Superior temporal gyrus (tissue), 1 donor: ENCODE data around the gene RFTN2.
"Not testable (repeated sequence)": the region's sequence is repeated elsewhere in the genome, so short reads cannot be mapped to it uniquely, and the experiment has no call there.

Experiments
- DNase-seq: peaks from one replicate; pipeline ENCODE4 v3.0.0-alpha.2; 2016; ENCODE audit errors: extremely low spot score

Gene RFTN2

GRCh38 chr2:197604117-197604860, 71.1 kb downstream of the RFTN2 start:
- DNase-seq: no peak

GRCh38 chr2:197601726-197602125, 73.7 kb downstream of the RFTN2 start:
- no peak for DNase-seq

GRCh38 chr2:197600306-197600705, 75.1 kb downstream of the RFTN2 start:
- no peak for DNase-seq

GRCh38 chr2:197599285-197599965, 76.0 kb downstream of the RFTN2 start:
- no peak for DNase-seq

- no peak for DNase-seq
Measured at GRCh38 chr2:197598450-197598849, 76.9 kb downstream of the RFTN2 start.

GRCh38 chr2:197597166-197597565, 78.2 kb downstream of the RFTN2 start:
- DNase-seq: no peak

- DNase-seq: peak; percentile 39
Measured at GRCh38 chr2:197596766-197597165, 78.6 kb downstream of the RFTN2 start.

- DNase-seq: no peak
Measured at GRCh38 chr2:197591339-197592072, 83.9 kb downstream of the RFTN2 start.

- not testable (repeated sequence) for DNase-seq
Measured at GRCh38 chr2:197587255-197587654, 88.1 kb downstream of the RFTN2 start.

- DNase-seq: not testable (repeated sequence)
Measured at GRCh38 chr2:197580166-197580565, 95.2 kb downstream of the RFTN2 start.

- not testable (repeated sequence) for DNase-seq
Measured at GRCh38 chr2:197578294-197578693, 97.1 kb downstream of the RFTN2 start.

- peak; percentile 43 for DNase-seq
Measured at GRCh38 chr2:197577446-197577845, 97.9 kb downstream of the RFTN2 start.

GRCh38 chr2:197576631-197577030, 98.8 kb downstream of the RFTN2 start:
- DNase-seq: no peak

GRCh38 chr2:197575987-197576386, 99.4 kb downstream of the RFTN2 start:
- no peak for DNase-seq

GRCh38 chr2:197573608-197574007, 101.8 kb downstream of the RFTN2 start:
- DNase-seq: no peak

GRCh38 chr2:197571627-197572271, 103.6 kb downstream of the RFTN2 start:
- no peak for DNase-seq

GRCh38 chr2:197560146-197560665, 115.2 kb downstream of the RFTN2 start:
- peak; percentile 80 for DNase-seq

- DNase-seq: peak; percentile 35
Measured at GRCh38 chr2:197559681-197560080, 115.7 kb downstream of the RFTN2 start.

- DNase-seq: no peak
Measured at GRCh38 chr2:197558393-197558792, 117.0 kb downstream of the RFTN2 start.

GRCh38 chr2:197556456-197556855, 118.9 kb downstream of the RFTN2 start:
- peak; percentile 23 for DNase-seq

GRCh38 chr2:197555467-197555866, 119.9 kb downstream of the RFTN2 start:
- no peak for DNase-seq

- DNase-seq: not testable (repeated sequence)
Measured at GRCh38 chr2:197551260-197551659, 124.1 kb downstream of the RFTN2 start.
